GM12865 (cell line): Measurements from ENCODE around the gene LKAAEAR1.
"Not testable (repeated sequence)": the region's sequence is repeated elsewhere in the genome, so short reads cannot be mapped to it uniquely, and the experiment has no call there.

ENCODE experiments used
- DNase-seq: peaks from one replicate; pipeline ENCODE4 v3.0.0; 2010; ENCODE audit warnings: low read depth
- H3K4me3 ChIP-seq: 2 replicates; pipeline ENCODE4 v1.5.1; 2011; ENCODE audit warnings: mild to moderate bottlenecking, low read depth, low read length, control low read depth
- TF ChIP-seq, protein P1 (sequence below): IDR thresholded peaks from 2 replicates; pipeline ENCODE4 v1.5.1; 2011; ENCODE audit warnings: low read length, control low read depth, low read depth, inconsistent platforms; ENCODE audit not compliant: insufficient read depth; ENCODE audit errors: missing control alignments

Gene LKAAEAR1

DNA sequence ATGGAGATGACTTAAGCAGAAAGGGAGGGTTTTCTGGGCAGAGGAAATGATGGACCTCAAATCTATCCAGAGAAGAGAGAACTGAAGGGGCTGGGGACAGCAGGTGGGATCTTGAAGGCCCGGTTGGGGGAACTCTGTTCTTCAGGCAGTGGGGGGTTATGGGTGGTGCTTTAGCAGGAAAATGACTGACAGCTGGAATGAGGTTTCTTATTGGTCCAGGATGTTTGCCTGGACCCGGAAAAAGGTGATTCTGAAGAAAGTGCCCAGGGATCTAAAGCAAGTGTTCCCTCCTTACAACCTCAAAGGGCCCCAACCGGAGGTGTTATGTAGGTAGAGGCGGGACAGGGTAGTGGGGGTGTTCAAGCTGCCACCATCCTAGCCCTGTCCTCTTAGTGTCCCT is 11.3 kb upstream of the LKAAEAR1 start:
- no peak overlapping the region for H3K4me3 ChIP-seq
- DNase-seq, result no peak
- TF ChIP-seq, protein P1, sequence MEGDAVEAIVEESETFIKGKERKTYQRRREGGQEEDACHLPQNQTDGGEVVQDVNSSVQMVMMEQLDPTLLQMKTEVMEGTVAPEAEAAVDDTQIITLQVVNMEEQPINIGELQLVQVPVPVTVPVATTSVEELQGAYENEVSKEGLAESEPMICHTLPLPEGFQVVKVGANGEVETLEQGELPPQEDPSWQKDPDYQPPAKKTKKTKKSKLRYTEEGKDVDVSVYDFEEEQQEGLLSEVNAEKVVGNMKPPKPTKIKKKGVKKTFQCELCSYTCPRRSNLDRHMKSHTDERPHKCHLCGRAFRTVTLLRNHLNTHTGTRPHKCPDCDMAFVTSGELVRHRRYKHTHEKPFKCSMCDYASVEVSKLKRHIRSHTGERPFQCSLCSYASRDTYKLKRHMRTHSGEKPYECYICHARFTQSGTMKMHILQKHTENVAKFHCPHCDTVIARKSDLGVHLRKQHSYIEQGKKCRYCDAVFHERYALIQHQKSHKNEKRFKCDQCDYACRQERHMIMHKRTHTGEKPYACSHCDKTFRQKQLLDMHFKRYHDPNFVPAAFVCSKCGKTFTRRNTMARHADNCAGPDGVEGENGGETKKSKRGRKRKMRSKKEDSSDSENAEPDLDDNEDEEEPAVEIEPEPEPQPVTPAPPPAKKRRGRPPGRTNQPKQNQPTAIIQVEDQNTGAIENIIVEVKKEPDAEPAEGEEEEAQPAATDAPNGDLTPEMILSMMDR, result no peak

DNA sequence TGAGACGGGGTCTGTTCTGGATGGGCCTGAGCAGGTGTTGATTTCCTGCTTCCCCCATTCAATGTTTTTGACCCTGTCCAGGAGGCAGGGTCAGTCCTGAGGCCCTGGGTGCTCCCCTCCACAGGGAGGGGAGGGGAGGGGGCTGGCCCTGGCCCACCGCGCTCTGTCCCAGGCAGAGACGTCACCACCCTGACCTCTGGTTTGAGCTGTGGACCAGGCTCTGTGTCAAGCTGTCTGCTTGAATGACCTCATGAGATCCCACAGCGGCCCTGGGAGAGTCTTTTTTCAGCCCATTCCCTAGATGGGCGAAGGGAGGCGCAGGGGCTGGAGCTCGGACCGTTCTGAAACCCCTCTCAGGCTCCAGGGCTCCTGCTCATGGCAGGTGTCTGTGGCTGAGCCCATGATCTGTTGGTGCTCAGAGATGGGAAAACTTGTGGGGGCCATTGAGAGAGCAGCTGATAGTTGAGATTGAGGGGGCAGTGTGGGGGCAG is 8.9 kb upstream of the LKAAEAR1 start:
- TF ChIP-seq, protein P1, result no peak
- no peak overlapping the region for H3K4me3 ChIP-seq
- DNase-seq, result no peak

DNA sequence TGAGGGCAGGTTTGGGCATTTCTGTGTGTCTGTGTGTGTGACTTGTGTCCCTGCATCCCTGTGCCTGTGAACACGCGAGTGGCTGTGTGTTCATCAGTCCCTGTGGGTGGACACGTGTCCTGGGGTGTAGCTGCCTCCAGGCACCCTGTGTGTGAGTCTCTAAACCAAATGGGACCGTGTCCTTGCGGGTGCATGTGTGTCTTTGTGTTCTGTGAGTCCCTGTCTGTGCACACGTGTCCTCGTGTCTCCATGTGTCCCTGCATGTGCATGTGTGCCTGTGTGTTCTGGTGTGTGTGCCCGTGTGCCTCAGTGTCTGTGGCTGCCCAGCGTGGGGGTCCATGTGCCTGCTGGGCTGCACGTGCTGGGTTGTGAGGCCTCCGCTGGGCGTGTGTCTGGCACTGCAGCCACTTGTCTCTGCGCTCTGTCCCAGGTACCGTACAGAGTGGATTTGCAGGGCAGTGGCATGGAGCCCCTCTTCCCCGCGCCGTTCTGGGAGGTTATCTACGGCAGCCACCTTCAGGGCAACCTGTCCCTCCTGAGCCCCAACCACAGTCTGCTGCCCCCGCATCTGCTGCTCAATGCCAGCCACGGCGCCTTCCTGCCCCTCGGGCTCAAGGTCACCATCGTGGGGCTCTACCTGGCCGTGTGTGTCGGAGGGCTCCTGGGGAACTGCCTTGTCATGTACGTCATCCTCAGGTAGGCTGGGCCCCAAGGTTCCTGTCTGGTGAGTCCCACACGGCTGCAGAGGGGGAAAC is 8.2 kb upstream of the LKAAEAR1 start:
- no peak for DNase-seq
- TF ChIP-seq, protein P1, result no peak
- H3K4me3 ChIP-seq, result no peak overlapping the region

DNA sequence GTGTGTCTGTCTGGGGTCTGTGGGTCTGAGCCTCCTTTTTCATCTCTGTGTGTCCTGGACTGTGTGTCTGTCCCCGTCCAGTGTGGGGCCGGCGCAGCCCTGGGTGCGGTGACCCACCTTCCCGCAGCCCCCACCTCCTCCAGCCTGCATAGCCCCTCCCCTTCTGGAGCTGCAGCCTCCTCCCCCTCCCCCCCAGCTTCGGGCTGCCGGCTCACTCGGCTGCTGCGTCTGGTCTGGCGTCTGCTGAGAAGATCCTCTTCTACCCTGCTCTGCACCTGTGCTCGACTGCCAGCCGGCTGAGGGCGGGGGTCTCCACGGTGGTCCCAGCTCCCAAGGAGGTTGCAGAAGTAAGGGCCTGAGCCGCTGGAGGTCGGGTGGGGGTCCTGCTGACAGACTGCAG is 7.6 kb upstream of the LKAAEAR1 start:
- DNase-seq, result no peak
- no peak overlapping the region for H3K4me3 ChIP-seq
- TF ChIP-seq, protein P1, result no peak

DNA sequence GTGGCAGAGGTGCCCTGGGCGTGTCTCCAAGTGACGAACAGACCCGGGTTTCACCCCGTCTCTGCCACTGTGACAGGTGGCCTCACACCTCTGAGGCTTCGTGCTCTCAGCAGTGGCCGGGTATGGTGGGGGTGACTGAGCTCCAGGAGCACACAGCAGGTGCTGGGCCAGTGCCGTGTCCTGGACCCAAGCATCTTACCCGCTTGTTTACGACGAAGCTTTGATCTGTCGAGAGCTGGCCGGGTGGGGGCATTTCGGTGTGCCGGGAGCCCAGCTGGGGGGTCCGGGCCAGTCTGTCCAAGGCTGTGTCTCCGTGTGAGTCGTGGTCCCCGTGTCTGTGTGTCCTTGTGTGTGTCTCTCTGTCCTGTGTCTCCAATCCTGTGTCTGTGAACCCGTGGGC is 7.1 kb upstream of the LKAAEAR1 start:
- no peak overlapping the region for H3K4me3 ChIP-seq
- TF ChIP-seq, protein P1, result no peak
- DNase-seq, result no peak

DNA sequence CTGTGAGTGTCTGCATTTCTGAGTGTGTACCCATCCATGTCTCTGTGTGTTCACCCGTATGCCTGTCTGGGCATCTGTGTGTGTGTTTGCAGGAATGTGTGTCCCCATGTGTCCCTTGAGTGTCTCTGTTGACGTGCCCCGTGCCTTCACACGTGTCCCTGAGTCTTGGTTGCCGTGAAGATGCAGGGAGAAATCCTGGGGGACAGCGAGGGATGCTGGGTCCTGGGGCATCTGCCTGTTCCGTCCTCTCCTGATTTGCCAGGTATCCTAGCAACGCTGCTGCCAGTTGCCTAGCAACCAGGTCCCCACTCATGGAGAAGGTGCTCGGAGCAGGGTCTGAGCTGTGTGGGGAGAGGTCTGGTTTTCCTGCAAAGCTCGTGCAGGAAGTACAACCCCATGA is 6.0 kb upstream of the LKAAEAR1 start:
- TF ChIP-seq, protein P1, result no peak
- no peak for DNase-seq
- H3K4me3 ChIP-seq, result no peak overlapping the region

DNA sequence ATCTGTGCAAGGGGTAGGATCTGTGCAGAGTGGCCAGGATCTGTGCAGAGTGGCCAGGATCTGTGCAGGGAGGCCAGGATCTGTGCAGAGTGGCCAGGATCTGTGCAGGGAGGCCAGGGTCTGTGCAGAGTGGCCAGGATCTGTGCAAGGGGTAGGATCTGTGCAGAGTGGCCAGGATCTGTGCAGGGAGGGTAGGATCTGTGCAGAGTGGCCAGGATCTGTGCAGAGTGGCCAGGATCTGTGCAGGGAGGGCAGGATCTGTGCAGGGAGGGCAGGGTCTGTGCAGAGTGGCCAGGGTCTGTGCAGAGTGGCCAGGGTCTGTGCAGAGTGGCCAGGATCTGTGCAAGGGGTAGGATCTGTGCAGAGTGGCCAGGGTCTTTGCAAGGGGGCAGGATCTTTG is 4.4 kb upstream of the LKAAEAR1 start:
- not testable (repeated sequence) for DNase-seq, H3K4me3 ChIP-seq

DNA sequence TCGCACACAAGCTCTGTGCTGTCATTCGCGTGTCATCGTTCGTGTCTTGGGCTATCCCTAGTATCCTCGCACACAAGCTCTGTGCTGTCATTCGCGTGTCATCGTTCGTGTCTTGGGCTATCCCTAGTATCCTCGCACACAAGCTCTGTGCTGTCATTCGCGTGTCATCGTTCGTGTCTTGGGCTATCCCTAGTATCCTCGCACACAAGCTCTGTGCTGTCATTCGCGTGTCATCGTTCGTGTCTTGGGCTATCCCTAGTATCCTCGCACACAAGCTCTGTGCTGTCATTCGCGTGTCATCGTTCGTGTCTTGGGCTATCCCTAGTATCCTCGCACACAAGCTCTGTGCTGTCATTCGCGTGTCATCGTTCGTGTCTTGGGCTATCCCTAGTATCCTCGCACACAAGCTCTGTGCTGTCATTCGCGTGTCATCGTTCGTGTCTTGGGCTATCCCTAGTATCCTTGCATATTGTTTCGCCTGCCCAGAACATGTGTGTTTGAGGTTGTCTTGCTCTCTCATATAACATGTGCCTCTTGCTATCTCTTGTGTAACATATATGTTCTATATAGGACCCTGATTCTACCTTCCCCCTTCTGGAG is 3.1 kb upstream of the LKAAEAR1 start:
- DNase-seq, H3K4me3 ChIP-seq: not testable (repeated sequence)
